NCI-H2227 (cell line): ENCODE data around the gene RBL2.
"Not testable (repeated sequence)": the region's sequence is repeated elsewhere in the genome, so short reads cannot be mapped to it uniquely, and the experiment has no call there.

Experiments used
- DNase-seq: peaks from one replicate; lab custom pipeline; 2025; ENCODE audit not compliant: unreplicated experiment; lab: John Stamatoyannopoulos, UW

The RBL2 gene

DNA sequence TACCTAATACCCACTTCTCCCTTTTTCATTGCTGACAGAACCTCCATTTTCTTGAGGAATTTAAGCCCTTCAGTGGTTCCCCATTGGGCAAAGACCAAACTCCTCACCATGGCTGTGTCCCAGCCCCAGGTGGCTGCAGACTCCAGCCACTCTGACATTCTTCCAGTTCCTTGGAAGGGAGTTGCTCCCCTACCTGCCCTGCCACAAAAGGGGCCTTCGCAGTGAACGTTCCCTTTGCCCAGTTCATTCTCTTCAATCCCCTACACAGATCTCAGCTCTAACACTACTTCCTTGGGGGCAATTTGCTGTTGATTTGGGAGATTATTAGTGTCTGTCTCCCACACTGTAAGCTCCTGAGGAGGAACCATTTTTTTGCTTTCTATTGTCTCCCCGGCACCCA lies 72.0 kb downstream of the RBL2 start:
- DNase-seq, result no peak

DNA sequence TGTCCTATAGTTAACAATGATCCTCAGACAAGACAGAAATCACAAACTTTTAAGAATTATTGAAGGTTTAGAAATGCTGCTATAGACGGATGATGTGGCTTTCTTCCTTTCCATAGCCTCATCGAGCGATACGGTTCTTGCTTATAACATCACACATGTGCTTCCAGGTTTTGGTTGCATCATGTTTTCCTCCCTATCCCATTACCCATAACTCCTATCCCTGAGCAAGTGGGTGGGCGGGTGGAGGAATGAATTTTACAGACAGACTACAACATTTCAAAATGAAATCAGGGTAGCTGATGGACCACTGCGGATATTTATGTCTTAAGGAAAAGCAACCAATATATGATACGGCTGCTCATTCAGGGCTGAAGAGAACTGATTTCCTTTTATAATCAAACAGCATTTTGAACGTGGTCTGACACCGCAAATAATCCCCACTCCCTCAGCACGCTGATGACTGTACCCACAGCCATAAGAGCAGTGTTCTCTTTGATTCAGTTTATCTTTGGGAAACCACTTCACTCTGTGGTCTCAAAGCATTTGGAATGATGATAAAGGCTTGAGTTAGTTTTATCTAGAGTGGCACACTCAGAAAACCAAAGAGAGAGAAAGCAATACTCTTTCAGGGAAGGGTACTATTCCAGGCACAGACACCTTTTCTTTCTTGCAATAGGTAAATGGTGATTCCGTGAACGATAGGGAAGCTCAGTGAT lies 73.4 kb downstream of the RBL2 start:
- DNase-seq, result no peak

DNA sequence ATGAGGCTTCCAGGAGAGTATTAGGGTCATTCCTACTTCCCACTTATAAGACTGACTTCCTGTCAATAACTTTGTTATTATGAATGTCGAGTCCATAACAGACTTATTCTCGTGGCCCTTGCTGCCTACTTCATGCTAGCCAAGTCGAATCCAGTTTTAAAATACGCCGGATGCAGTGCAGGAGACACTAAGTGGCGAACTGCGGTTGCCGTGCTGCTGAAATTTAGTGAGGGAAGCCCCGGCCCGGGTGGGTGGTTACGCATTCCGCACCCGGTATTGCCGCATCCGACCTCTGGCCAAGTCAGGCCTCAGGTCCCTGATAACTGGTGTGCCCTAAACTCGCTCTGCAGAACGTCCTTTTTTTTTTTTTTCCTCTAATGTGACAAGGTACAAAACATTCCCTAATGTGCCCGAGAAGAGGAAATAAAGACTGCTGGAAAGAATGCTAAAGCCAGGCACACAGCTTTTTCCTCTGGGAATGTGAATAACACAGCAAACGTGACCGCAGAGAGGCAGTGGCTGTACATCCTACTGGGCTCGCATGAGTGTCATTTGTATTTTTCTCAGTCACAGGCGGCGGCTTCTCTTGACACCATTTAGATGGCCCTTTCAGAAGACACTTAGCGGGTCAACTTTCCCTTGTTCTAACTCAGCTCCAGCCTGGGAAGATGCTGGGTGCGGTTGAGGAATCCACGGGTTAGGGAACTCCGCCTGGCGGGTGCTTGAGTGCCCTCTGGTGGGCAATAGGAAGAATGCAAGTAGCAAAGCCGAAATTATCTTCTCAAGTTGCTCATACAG lies 75.8 kb downstream of the RBL2 start:
- DNase-seq, result peak; percentile 48

DNA sequence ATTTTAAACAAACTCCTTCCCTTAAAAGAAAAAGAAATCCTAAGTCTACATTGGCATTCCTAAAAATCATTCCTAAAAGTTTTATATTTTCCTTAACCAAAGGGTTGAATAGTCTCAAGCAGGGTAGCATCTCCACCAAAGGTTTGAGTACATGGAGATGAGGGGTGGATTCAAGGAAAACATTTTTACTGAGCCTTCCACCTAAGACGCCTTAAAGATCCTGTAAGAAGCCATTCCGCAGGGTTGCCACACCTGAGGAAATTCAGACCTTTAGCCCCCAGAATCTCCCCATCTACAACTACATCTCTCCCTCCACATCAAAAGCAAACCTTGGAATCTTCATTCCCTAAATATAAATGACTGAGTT lies 76.4 kb downstream of the RBL2 start:
- DNase-seq, result no peak

DNA sequence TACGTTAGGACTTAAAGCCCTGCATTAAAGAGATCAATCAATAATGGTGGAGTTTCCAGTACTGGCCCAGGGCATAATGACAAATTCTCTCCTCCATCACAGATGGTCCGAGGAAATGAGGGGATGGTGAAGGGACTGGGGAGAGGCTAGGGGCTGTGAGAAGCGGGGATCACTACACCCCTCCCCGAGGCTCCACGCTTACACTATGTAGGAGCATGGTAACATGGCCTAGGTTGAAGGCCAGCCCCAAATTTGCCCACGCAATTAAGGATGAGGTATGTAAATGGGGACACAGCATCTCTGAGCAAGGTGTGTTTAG lies 76.8 kb downstream of the RBL2 start:
- DNase-seq, result no peak

DNA sequence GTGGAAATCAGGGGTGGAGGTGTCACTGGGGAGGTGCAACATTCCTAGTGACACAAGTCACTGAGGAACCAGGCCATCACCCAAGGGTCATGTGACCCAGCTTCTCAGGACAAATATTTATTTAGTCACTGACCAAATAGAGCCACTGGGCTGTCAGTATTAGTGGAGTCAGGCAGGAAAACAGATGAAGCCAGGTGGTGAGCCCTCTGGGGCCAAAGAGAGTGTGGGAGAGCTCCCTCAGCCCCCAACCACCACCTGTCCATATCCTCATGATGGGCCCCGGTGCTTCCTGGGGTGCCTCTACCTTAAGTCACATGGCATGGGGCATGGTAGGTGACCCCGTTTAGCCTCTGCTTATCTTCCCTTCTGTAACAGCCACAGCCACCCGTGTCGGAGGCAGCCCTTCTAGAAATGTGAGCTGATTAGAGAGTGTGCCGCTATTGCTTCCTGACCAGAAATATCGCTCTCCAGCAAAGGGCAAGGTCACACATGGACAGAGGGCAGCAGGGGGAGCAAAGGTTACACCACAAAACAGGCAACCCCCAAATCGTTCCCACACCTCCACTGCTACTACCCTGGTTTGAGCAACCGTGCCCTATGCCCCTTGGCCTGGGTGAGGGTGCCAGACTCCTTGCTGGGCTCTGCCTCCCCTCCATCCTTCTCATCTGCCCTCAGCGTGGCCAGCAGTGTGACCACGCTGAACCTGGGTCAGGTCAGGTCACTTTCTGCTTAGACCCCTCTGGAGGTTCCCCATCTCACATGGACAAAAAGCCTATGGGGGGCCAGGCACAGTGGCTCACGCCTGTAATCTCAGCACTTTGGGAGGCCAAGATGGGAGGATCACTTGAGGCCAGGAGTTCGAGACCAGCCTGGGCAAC lies 77.4 kb downstream of the RBL2 start:
- DNase-seq, result no peak

DNA sequence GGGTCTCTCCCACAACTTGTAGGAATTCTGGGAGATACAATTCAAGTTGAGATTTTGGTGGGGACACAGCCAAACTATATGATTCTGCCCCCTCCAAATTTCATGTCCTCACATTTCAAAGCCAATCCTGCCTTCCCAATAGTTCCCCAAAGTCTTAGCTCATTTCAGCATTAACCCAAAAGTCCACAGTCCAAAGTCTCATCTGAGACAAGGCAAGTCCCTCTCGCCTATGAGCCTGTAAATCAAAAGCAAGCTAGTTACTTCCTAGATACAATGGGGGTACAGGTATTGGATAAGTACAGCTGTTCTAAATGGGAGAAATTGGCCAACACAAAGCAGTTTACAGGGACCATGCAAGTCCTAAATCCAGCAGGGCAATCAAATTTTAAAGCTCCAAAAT lies 78.5 kb downstream of the RBL2 start:
- DNase-seq, result not testable (repeated sequence)

DNA sequence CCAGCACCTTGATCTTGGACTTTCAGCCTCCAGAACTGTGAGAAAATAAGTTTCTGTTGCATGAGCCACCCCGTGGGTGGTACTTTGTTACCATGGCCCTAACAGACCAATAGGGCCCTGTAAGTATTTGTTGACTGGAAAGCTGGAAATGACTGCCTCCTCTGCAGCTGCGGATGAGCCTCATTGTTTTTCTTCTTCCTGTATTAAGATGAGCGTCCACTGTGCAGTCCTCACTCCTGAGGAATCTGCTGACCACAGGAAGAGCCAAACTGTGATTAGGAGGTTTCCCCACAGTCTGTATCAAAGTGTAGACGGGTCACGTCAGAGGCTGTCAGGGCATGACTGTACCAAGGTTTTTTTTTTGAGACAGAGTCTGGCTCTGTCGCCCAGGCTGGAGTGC lies 81.0 kb downstream of the RBL2 start:
- DNase-seq, result no peak

DNA sequence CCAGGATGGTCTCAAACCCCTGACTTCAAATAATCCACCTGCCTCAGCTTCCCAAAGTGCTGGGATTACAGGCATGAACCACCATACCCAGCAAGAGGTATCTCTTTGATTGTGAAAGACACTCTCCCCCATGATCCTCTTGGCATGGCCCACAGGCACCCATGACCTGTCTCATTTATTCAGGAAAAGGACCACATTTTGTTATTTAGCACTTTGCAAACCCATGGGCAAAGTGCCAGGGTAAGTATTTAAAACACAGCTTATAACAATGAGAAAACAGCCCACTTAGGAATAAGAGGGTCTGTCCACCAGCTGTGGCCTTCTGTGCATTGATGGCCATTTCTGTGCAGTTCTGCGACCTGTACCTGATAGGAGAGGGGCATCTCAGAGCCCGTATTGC lies 81.5 kb downstream of the RBL2 start:
- peak; percentile 18 for DNase-seq

DNA sequence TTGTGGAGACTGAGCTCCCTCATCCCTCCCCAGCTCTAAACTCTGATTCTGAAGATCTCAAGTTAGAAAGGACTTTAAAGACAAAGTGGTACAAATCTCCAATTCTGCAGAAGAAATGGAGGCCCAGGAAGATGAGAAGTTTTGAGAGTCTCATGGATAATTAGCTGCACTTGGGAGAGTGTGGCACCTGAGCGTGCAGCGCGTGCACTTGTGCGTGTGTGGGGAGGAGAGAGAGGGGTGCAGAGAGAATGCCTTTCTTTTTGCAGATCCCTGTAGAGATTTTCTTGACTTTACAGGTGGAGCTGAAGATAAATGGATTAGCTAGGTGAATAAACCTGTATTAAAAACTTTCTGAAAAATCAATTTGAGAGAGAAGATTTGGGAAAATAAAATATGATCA lies 83.6 kb downstream of the RBL2 start:
- DNase-seq, result no peak

DNA sequence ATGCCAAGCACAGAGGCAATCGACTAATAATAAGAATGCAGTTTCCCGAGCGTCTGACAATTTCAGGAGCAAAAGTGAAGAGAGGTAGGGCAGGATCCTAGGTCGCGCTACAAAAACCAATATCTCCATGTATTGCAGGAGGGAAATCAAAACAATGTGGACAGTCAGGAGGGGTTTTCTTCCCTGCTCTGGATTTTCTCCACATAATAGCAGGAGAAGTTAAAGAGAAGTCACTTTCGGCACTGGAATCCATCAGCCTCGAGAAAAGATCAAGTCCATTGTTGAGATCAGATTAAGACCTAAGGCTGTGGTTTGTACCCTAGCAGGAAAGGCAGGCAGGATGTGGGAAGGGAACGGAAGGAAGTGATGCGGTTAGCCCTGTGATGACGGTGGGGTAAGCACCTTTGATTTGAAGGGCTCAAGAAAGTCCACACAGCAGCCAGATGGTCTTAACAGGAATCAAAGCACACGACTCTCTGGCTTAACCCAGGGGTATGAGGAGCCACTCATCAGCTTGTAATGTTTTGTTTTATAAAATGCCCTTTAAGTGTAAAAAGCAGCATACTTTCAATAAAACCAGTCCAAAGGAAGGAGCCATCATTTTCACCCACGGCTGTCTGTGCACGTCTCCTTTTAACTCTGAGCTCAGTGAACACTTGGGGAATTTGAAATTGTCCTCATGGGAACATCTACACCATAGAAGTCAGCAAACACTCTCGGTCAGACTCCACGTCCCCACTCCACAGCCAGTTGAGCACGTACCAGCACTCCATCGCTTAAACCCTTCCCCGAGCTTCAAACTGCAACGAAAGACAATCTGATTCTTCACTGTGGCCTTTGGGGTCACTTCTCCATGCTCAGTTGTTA lies 84.5 kb downstream of the RBL2 start:
- DNase-seq, result no peak

DNA sequence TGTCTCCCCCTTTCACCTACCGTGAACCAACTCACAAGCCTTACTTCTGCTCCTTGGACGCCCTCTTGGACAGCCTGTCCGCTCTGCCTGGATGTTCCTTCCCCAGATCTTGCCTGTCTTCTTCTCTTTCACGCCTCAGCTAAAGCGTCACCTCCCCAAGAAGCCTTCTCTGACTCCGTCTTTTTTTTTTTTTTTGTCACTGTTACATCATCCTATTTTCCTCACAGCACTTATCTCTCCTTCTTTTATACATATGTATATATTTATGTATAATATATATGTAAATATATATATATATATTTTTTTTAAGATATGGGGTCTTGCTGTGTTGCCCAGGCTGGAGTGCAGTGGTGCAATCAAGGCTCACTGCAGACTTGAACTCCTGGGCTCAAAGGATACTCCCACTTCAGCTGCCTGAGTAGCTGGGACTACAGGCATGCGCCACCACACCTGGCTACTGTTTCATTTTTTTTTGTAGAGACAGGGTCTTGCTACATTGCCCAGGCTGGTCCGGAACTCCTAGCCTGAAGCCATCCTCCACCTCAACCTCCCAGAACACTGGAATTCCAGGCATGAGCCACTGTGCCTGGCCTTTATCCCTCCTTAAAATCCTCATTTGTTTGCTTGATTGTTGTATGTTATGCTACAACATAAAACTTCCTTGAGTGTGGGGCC lies 85.3 kb downstream of the RBL2 start:
- DNase-seq, result no peak

DNA sequence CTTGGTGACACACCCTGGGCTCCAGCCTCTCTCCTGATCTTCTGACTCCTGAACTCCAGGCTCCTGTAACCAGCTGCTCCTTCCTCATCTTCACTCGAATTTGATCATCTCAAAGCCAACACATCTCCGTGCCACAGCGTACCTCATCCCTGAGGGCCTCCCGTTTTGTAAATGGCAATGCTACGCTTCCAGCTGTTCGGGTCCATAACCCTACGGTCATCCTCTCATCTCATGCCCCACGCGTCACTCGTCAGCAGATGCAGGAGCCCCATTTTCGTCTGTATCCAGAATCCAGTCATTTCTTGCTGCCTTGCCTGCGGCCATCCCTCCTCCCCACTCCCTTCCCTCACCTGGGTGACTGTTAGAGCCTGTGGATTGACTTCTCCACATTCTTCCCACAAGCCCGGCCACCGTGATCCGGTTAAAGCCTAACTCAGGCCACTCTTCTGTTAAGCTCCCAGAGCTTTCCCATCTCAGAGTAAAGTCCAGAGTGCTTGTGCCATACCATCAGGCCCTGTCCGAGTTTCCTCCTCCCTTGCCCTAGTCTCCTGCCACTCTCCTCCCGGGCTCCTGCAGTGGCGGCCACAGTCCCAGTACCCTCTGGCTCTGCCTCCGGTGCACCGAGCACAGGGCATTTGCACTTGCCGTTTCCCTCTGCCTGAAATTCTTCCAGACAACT lies 89.0 kb downstream of the RBL2 start:
- no peak for DNase-seq

DNA sequence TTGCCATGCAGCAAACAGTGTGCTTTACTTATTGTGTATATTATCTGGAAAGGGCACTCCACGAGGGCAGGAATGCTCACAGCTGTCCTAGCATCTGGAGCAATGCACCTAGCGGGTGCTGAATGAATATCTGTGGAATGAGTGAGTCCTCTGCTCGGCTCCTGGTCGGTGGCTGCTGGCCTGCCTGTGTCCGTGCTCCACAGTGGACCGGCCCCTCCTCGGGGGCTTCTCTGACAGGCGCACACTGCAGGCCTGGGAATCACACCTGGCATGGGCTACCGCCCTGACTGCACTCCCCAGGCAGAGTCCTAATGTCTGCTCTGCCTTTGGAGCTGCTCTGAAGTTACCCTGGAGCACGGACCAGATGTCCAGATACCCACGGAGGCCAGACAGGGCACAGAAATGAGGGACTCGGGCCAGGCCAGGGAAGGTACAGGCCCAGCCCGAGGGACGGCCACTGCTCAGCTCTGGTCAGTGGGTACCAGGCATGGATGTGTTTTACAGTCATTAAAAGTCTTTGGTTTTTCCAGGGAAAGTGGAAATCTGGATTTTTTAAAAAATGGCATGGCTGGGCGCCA lies 89.8 kb downstream of the RBL2 start:
- no peak for DNase-seq

DNA sequence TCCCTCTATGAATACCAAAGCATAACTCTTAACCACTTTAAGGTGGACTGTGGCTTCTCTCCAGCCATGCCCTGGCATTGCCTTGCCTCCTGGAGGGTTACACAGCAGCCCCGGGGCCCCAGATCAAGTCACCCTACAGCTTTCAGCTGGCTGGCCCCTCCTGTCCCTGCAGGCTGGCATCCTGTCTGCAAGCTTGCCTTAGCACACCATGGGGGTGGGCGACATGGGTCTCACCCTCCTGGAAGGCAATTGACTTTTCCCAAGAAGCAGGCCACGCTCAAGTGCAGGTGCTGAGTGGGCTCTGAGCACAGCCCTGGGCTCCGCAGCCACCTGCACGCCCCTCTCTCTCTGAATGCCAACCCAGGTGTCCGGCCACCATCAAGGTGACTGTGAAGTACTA lies 94.5 kb downstream of the RBL2 start:
- no peak for DNase-seq

DNA sequence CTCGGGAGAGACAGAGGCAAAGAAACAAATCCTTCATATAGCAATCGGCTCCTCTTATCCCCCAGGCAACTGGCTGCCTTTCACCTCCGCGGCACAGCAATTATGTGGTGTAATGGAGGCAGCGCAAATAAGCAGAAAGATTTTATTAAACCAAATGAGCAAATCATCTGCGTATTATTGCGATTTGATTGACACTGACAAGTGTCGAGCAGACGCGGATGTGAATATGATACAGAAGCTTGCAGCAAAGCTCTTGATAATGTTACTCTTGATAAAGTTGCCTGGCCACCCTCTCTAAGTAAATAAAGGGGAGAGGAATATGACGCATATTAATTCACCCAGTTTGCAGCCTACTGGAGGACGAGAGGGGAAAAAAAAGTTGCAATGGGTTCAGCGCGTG lies 95.2 kb downstream of the RBL2 start:
- DNase-seq, result peak; percentile 5

DNA sequence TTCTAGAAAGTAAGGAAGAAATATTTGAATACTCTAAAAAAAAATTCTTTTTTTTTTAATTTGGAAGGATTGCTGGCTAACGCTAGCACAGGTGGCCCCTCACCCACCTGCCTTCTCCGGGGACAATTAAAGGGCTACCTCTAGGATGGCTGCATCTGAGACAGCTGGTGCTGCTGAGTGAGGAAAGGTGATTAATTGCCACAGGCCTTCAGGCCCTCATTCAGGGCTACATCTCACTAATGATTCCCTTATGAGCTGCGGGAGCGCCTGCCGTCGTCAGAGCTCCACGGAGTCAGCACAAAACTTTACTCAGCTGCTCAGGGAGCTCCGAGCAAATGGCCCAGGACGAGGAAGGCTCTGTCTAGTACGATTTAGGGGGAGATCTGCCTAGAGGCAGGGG lies 95.8 kb downstream of the RBL2 start:
- DNase-seq, result peak; percentile 25

DNA sequence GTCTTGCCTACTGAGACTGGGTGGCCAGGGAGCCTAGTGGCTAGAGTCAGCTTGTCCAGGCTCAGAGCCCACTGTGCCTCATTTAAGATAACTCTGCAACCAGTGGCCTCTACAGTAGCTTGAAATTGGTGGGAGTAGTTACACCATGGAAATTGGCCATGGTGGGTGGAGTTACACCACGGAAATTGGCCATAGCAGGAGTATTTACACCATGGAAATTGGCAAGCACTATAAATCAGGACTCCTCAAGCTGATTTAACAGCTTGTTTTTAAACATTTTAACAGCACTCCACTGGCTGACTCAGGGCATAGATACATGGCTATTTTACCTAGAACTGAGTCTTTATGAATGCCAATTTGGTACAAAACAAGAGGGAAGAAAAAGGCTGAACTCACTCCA lies 96.5 kb downstream of the RBL2 start:
- DNase-seq, result no peak

DNA sequence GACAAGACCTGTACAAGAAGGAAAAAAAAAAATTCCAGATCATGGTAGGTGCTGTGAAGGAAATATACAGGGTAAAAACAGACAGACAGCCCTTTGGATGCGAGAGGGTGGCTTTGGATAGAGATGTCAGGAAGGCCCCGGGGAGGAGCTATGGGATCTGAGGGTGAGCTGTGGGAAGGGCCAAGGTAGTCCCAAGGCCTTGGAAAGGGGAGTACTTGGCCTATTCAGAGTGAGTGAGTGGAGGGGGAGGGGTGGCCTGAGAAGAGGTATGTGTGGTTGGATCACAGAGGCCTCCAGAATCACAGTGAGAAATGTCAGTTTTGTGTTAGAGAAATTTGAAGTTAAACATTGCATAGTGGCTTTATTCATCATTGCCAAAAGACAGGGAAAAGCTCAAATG lies 99.9 kb downstream of the RBL2 start:
- no peak for DNase-seq

DNA sequence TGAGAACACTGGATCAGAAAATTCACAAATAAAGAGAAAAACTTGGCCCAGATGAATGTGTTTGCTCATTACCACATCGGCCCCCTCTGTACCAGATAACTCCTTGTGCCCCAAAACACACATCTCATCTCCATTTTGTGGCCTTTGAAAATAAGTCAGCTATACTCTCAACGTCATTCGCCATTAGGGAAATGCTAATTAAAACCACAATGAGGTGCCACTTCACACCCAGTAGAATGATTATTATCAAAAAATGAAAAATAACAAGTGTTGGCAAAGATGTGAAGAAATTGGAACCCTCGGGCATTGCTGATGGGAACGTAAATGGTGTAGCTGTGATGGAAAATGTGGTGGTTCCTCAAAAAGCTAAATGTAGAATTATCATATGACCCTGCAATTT lies 103.4 kb downstream of the RBL2 start:
- no peak for DNase-seq
